ENCODE measurements around the gene C22orf23. TPM values are rescaled to one million over a fixed set of nuclear protein-coding genes. Genes with fewer than 3 reads are reported as not detected.

C22orf23 gene
- total RNA-seq, 1 experiment from 2014 or later: 0.47 TPM

GRCh38 chr22:37990862-37991261 is 37.5 kb upstream of the C22orf23 start:
- intact Hi-C loops (cut with micrococcal nuclease): no loop called here

GRCh38 chr22:37990301-37990700 is 36.9 kb upstream of the C22orf23 start:
- intact Hi-C loops (cut with micrococcal nuclease): no loop called here
- POLR2A ChIA-PET: no interaction called here
- Histone ChIP-seq H3K4me3 (replicated peaks in 1 of 2; ENCODE audit: low read depth in 1 of 2, low read length in 2 of 2) (no peak overlapping the region), H3K9me2 (ENCODE audit: insufficient read depth) (no peaks in the 10 kb centered on the region), H3K79me2 (ENCODE audit: insufficient read depth, low read length) (no peaks in the 10 kb centered on the region), H3K4me1 (ENCODE audit: control insufficient read depth in 1 of 2, insufficient read depth in 2 of 2, low read length in 2 of 2) (no peaks in the 10 kb centered on the region), H3K4me2 (ENCODE audit: low read length) (no peak overlapping the region), H3K9ac (ENCODE audit: low read length) (no peak overlapping the region), H3K9me3 (ENCODE audit: control insufficient read depth in 1 of 2, insufficient read depth in 1 of 2, low read depth in 1 of 2, low read length in 2 of 2) (no peaks in the 10 kb centered on the region), H3K27ac (ENCODE audit: low read depth, low read length) (no peak overlapping the region), H2AFZ (ENCODE audit: low read depth, low read length, poor library complexity, severe bottlenecking) (no peak overlapping the region), H4K20me1 (ENCODE audit: insufficient read depth) (no peaks in the 10 kb centered on the region), H3K36me3 (ENCODE audit: control insufficient read depth in 1 of 2, insufficient read depth in 2 of 2, low read length in 2 of 2) (no peaks in the 10 kb centered on the region), H3K27me3 (ENCODE audit: insufficient read depth, low read length) (no peaks in the 10 kb centered on the region)
- TF ChIP-seq CBX3 (IDR thresholded peaks at IDR 0.05; ENCODE audit: low read depth) (no peak), ELF1 (IDR thresholded peaks at IDR 0.05; ENCODE audit: borderline replicate concordance, low read depth) (no peak), RAD21 (IDR thresholded peaks at IDR 0.05; ENCODE audit: low read depth) (no peak), FOSL1 (IDR thresholded peaks at IDR 0.05; ENCODE audit: low read depth) (no peak), CTCF (IDR thresholded peaks at IDR 0.05 in 2 of 3, conservative IDR thresholded peaks at IDR 0.05 in 1 of 3; ENCODE audit: borderline replicate concordance in 1 of 3, insufficient read depth in 1 of 3, low read depth in 2 of 3, low read length in 2 of 3) (no peak)
- DNase-seq (ENCODE audit: low read depth, low spot score): no peak
- CTCF ChIA-PET: no interaction called here
- BruUV-seq (replicated peaks): no TSS peak
- ATAC-seq: no peak
- RAD21 ChIA-PET (ENCODE audit: low non-redundant PET in 1 of 2, low total read pairs in 2 of 2, uncharacterized antibody in 2 of 2, unreplicated experiment in 2 of 2): no interaction called here

More at GRCh38 chr22:37990862-37991261, 37.5 kb upstream of the C22orf23 start:
- H4K20me1 ChIP-seq (ENCODE audit: insufficient read depth): no peaks in the 10 kb centered on the region
- H3K9me2 ChIP-seq (ENCODE audit: insufficient read depth): no peaks in the 10 kb centered on the region
- H3K27me3 ChIP-seq (ENCODE audit: insufficient read depth, low read length): no peaks in the 10 kb centered on the region
- RAD21 ChIA-PET (ENCODE audit: low non-redundant PET in 1 of 2, low total read pairs in 2 of 2, uncharacterized antibody in 2 of 2, unreplicated experiment in 2 of 2): no interaction called here
- no peaks in the 10 kb centered on the region for H3K79me2 ChIP-seq (ENCODE audit: insufficient read depth, low read length)
- no TSS peak for BruUV-seq (replicated peaks)
- H3K9ac ChIP-seq (ENCODE audit: low read length): no peak overlapping the region
- no peak overlapping the region for H3K4me3 ChIP-seq (replicated peaks in 1 of 2; ENCODE audit: low read depth in 1 of 2, low read length in 2 of 2)
- H3K4me1 ChIP-seq (ENCODE audit: control insufficient read depth in 1 of 2, insufficient read depth in 2 of 2, low read length in 2 of 2): peaks cover 0 to 3% of the 10 kb centered on the region in 2 experiments; a peak in 2 of 4 replicates
- H3K36me3 ChIP-seq (ENCODE audit: control insufficient read depth in 1 of 2, insufficient read depth in 2 of 2, low read length in 2 of 2): no peaks in the 10 kb centered on the region
- H3K4me2 ChIP-seq (ENCODE audit: low read length): no peak overlapping the region
- no peak overlapping the region for H3K27ac ChIP-seq (ENCODE audit: low read depth, low read length)
- POLR2A ChIA-PET: no interaction called here
- ATAC-seq: no peak
- H3K9me3 ChIP-seq (ENCODE audit: control insufficient read depth in 1 of 2, insufficient read depth in 1 of 2, low read depth in 1 of 2, low read length in 2 of 2): no peaks in the 10 kb centered on the region
- TF ChIP-seq CEBPB (IDR thresholded peaks at IDR 0.05; ENCODE audit: low read depth): no peak
- TF ChIP-seq MAX (IDR thresholded peaks at IDR 0.05): no peak
- TF ChIP-seq EZH2phosphoT487 (IDR thresholded peaks at IDR 0.05; ENCODE audit: borderline replicate concordance): no peak
- no peak overlapping the region for H2AFZ ChIP-seq (ENCODE audit: low read depth, low read length, poor library complexity, severe bottlenecking)
- no peak for DNase-seq (ENCODE audit: low read depth, low spot score)
- CTCF ChIA-PET: no interaction called here
